Measurements from ENCODE around the gene WBP2.
"Not testable (repeated sequence)": the region's sequence is repeated elsewhere in the genome, so short reads cannot be mapped to it uniquely, and the experiment has no call there.

- TF ChIP-seq, protein P1, sequence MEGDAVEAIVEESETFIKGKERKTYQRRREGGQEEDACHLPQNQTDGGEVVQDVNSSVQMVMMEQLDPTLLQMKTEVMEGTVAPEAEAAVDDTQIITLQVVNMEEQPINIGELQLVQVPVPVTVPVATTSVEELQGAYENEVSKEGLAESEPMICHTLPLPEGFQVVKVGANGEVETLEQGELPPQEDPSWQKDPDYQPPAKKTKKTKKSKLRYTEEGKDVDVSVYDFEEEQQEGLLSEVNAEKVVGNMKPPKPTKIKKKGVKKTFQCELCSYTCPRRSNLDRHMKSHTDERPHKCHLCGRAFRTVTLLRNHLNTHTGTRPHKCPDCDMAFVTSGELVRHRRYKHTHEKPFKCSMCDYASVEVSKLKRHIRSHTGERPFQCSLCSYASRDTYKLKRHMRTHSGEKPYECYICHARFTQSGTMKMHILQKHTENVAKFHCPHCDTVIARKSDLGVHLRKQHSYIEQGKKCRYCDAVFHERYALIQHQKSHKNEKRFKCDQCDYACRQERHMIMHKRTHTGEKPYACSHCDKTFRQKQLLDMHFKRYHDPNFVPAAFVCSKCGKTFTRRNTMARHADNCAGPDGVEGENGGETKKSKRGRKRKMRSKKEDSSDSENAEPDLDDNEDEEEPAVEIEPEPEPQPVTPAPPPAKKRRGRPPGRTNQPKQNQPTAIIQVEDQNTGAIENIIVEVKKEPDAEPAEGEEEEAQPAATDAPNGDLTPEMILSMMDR (IDR thresholded peaks at IDR 0.05; ENCODE audit: low read depth, low read length) = not testable (repeated sequence)
- TF ChIP-seq POLR2A (IDR thresholded peaks at IDR 0.05; ENCODE audit: extremely low read depth, insufficient read length); MAX (IDR thresholded peaks at IDR 0.05; ENCODE audit: low read depth, low read length): not testable (repeated sequence)
Observed at GRCh38 chr17:75868730-75869281, 13.7 kb upstream of the WBP2 start.

All from NB4 (cell line).